ENCODE measurements around the gene TCOF1.

DNA sequence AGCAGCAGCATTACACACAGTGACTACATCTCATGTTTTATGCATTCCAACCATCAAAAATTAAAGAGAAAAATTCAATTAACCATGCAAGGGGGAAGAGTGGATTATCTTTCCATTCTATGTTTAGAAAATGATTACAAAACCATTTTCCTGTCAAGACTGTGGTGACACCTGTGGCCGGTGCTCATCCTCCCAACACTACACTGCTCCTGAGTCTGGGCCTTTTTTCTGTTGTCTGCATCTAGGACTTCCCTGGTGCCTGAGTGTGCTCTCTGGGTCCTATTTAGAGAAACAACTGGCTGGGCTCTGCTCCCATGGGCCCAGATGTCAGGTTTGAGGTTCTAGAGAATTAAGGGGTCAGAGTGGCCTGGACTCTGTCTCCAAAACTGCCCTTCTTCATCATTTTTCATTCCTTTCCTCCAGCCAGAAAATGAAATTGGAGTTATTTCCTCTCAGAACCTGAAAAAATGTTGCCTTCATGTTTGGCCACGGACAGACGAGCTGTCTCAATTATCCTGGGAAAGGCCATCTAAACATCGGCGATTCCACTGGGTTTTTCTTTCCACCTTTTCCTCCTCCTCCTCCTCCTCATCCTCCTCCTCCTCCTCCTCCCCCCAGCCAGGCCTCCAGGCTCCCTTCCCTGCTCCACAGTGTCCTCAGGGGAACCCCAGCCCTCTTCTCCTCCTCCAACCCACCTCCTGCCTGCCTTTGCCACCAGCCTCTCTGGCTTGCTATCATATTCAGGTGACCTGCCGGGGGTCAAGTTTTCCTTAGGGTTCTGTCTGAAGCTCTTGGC, 43.4 kb upstream of the TCOF1 start:
- TF ChIP-seq POLR2A (IDR thresholded peaks at IDR 0.05; ENCODE audit: low read depth, low read length), result no peak
- TF ChIP-seq POLR2AphosphoS5 (IDR thresholded peaks at IDR 0.05; ENCODE audit: low read depth, low read length), result no peak
- TF ChIP-seq TAF1 (IDR thresholded peaks at IDR 0.05; ENCODE audit: low read depth, low read length), result no peak

Measured in GM12891 (cell line).